Measurements from ENCODE around the gene ANKRD37. TPM values are rescaled to one million over a fixed set of nuclear protein-coding genes. Genes with fewer than 3 reads are reported as not detected.
A peak's percentile ranks its signal among the peaks of the same experiment; 100 is the strongest.

Gene ANKRD37
- total RNA-seq (1 to 10 TPM; 5.2 to 8.2 TPM), polyA plus RNA-seq (ENCODE audit: insufficient read length in 6 of 6) (10 to 100 TPM; 11.3 to 25.3 (median 16.3) TPM)
- long read RNA-seq, donor 1, partial matches to known transcripts, result 15 of 21 reads
- long read RNA-seq, donor 1, other reads (novel, unspliced or antisense), result 0 of 21 reads
- long read RNA-seq, donor 2, partial matches to known transcripts, result 14 of 19 reads
- long read RNA-seq, donor 2, other reads (novel, unspliced or antisense), result 0 of 19 reads
- long read RNA-seq, donor 3, transcript ANKRD37-201 (5 exons, 1,141 nt), result major isoform, 6 of 7 reads
- long read RNA-seq, donor 3, partial matches to known transcripts, result 0 of 7 reads
- long read RNA-seq, donor 3, other reads (novel, unspliced or antisense), result 0 of 7 reads
- long read RNA-seq, donor 4, transcript ANKRD37-201 (5 exons, 1,141 nt), result major isoform, 13 of 21 reads
- long read RNA-seq, donor 4, partial matches to known transcripts, result 0 of 21 reads
- long read RNA-seq, donor 4, other reads (novel, unspliced or antisense), result 7 of 21 reads
- long read RNA-seq, donor 5, transcript ANKRD37-201 (5 exons, 1,141 nt), result major isoform, 8 of 9 reads
- long read RNA-seq, donor 5, partial matches to known transcripts, result 0 of 9 reads
- long read RNA-seq, donor 5, other reads (novel, unspliced or antisense), result 0 of 9 reads
- long read RNA-seq, donor 6, transcript ANKRD37-201 (5 exons, 1,141 nt), result major isoform, 7 of 99 reads
- long read RNA-seq, donor 6, partial matches to known transcripts, result 66 of 99 reads
- long read RNA-seq, donor 6, other reads (novel, unspliced or antisense), result 25 of 99 reads
- long read RNA-seq, donor 7, transcript ANKRD37-201 (5 exons, 1,141 nt), result major isoform, 7 of 7 reads
- long read RNA-seq, donor 7, partial matches to known transcripts, result 0 of 7 reads
- long read RNA-seq, donor 7, other reads (novel, unspliced or antisense), result 0 of 7 reads
- long read RNA-seq, donor 8, partial matches to known transcripts, result 0 of 3 reads
- long read RNA-seq, donor 8, other reads (novel, unspliced or antisense), result 0 of 3 reads
- long read RNA-seq, donor 9, result 0 reads
- long read RNA-seq, donor 10, partial matches to known transcripts, result 0 of 4 reads
- long read RNA-seq, donor 10, other reads (novel, unspliced or antisense), result 1 of 4 reads
- long read RNA-seq, donor 11, partial matches to known transcripts, result 0 of 4 reads
- long read RNA-seq, donor 11, other reads (novel, unspliced or antisense), result 0 of 4 reads
- long read RNA-seq, donor 12, transcript ANKRD37-201 (5 exons, 1,141 nt), result major isoform, 6 of 6 reads
- long read RNA-seq, donor 12, partial matches to known transcripts, result 0 of 6 reads
- long read RNA-seq, donor 12, other reads (novel, unspliced or antisense), result 0 of 6 reads

- Histone ChIP-seq H3K9me3 (no peaks in the 10 kb centered on the region), H3K36me3 (peaks cover 0 to 28% of the 10 kb centered on the region in 2 donors), H3K4me3 (peak within 1 kb of the TSS; percentile 89 to 92), H3K27ac (peak within 1 kb of the TSS; percentile 98 to 100), H3K27me3 (no peaks in the 10 kb centered on the region), H3K4me1 (peaks cover 7 to 37% of the 10 kb centered on the region in 2 donors)
- no peak for TF ChIP-seq CTCF (IDR thresholded peaks at IDR 0.05)
- DNase-seq, result peak in 3 of 4 donors; percentile 71 to 80 (median 76)
- peak; percentile 56 for ATAC-seq
- intact Hi-C loops (cut with DNase I), result loop anchor here in 1 of 2 donors (10.0 kb wide), 1 partner anchor 182 kb away; no protein-coding TSS in a partner anchor
Measured at GRCh38 chr4:185396724-185397385, at the start of gene ANKRD37. ANKRD37 (plus strand) TSS chr4:185396841; CDS start chr4:185396924, 83 bp downstream.

GRCh38 chr4:185346975-185347601, 49.6 kb upstream of the ANKRD37 start:
- DNase-seq (no peak), ATAC-seq (no peak)
- intact Hi-C loops (cut with DNase I), result no loop called here
- H3K27ac ChIP-seq, result no peak overlapping the region
- no peaks in the 10 kb centered on the region for H3K27me3 ChIP-seq
- H3K9me3 ChIP-seq, result no peaks in the 10 kb centered on the region
- no peak overlapping the region for H3K4me3 ChIP-seq
- H3K36me3 ChIP-seq, result peaks cover 0 to 53% of the 10 kb centered on the region in 2 donors
- no peak for TF ChIP-seq CTCF (IDR thresholded peaks at IDR 0.05)
- peaks cover 5% of the 10 kb centered on the region in 2 donors for H3K4me1 ChIP-seq

GRCh38 chr4:185351691-185352090, 45.0 kb upstream of the ANKRD37 start:
- no peak overlapping the region for H3K4me3 ChIP-seq
- no peak for ATAC-seq
- TF ChIP-seq CTCF (IDR thresholded peaks at IDR 0.05), result no peak
- no peaks in the 10 kb centered on the region for H3K4me1 ChIP-seq
- intact Hi-C loops (cut with DNase I), result no loop called here
- H3K9me3 ChIP-seq, result no peaks in the 10 kb centered on the region
- no peaks in the 10 kb centered on the region for H3K27me3 ChIP-seq
- H3K27ac ChIP-seq, result no peak overlapping the region
- DNase-seq, result no peak
- peaks cover 0 to 64% of the 10 kb centered on the region in 2 donors for H3K36me3 ChIP-seq

GRCh38 chr4:185352202-185352601, 44.4 kb upstream of the ANKRD37 start:
- Histone ChIP-seq H3K36me3 (peaks cover 0 to 59% of the 10 kb centered on the region in 2 donors), H3K4me3 (no peak overlapping the region), H3K27me3 (no peaks in the 10 kb centered on the region), H3K27ac (no peak overlapping the region), H3K9me3 (no peaks in the 10 kb centered on the region), H3K4me1 (no peaks in the 10 kb centered on the region)
- intact Hi-C loops (cut with DNase I), result no loop called here
- no peak for DNase-seq
- no peak for ATAC-seq
- TF ChIP-seq CTCF (IDR thresholded peaks at IDR 0.05), result no peak
